Fibroblast of skin of scalp (primary cell): ENCODE results near the gene FGFBP2.

Source experiments
- DNase-seq: peaks from one replicate; pipeline ENCODE4 v3.0.0-alpha.2; 2013

The FGFBP2 gene

DNA sequence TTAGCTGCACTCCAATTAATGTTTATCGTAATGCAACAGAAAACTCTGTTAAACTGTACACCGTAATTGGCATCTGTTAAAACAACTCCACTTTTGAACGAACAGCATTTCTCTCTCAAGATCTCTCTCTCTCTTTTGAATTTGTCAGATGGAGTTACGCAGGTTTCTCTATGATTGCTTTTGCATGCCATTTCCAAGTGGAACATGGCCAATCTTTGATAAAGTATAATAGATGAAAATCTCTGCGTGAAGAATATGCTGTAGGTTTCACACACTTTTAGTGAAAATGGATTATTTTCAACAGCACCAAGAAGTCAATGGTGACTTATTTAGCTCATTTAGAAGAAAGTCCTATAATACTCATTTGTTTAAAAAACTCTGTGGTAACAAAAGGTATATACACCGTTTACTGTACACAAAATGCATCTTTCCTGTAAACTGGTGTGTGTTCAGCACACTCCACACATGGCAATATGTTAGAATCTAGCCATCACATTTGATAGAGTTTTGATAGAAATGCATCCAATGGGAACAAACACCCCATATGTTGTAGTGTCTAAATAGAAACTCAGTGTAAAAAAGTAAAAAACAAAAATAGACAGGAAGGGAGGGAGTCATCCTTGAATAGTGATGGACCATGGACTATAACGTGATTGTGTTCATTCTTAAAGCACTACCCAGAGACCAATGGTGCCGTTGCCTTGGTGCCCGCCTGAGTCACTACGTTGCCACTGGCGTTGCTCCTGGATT lies 5.8 kb upstream of the FGFBP2 start:
- no peak for DNase-seq

DNA sequence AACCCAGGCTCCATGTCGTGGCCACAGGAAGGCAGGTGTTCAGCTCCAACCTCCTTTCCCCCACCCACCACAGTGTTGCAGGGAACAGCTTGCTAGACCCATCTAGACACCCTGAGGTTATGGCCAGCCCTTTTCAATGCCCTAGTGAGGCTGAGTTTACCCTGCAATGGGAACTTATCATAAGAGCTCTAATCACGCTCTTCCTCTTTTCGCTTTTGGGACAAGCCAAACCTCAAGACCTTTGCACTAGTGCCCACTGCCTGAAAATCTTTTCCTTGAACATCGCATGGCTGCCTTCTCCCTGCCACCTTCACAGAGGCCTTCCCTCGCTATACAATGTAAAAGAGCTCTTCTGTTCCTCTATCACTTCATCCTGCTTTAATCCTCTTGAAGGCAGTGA lies 2.4 kb upstream of the FGFBP2 start:
- DNase-seq, result no peak

DNA sequence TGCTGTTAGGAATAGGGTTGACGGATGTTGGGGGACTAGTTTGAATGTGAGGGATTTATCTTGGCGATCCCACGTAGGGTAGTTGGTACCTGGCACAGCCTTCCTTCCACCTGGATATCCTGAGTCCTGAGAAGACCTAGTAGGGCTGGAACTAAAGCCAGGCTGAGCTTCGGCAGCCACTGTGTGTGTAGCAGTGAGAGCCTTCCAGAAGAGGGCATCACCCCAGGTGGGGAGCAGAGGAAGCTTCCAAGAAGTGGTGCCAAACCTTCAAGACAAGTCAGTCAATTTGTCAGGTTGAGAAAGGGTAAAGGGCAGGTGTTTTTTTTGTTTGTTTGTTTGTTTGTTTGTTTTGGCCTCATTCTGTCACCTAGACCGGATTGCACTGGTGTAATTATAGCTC lies 1.2 kb upstream of the FGFBP2 start:
- DNase-seq, result no peak

DNA sequence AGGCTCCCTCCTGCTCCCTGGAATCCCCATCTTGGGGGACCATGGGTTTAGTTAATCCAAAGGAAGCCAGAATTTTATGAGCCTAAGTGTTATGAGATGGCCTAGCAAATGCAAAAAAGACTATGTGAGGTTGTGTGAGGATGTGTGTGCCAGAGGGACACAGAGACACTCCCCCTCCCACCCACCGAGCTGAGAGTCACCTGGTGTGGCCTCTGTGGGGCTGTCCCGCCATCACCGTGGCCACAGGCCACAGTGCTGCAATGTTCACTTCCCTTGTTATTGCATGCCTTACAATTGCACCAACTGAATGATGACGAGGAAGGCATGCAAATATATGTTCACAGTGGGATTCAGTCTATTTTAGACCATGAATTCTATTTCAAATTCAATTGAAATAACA lies 601 bp upstream of the FGFBP2 start:
- DNase-seq, result no peak

DNA sequence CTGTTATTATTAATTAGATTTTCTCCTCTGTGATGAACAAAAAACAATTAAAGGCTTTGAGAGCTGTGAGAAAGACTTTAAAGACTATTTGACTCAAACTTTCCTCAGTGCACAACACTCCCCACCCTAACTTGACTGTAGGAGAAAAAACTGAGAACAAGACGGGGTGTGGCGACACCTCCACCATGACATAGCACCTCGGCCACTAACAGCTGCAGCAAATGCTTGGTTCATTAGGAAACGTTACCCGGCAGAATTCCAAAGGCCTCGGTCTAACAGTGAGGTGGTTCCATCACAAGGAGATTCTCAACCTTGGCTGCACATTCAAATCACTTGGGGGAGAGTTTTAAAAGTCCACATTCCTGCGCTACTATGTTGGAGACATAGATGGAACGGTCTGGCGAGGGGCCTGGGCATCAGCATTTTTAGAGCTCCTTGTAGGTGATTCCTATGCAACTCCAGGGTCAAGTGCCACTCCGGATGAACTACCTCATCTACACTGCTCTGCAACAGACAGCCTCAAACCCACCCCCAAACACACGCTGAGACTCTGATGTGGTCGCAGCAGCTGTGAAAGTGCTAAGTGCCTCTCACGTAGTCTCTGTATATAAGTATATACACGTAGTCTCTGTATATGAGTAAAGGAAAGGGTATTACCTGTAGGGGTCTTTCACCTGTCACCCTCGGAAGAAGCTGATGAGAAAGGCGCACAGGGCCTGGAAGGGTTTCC lies 1.0 kb downstream of the FGFBP2 start:
- no peak for DNase-seq

DNA sequence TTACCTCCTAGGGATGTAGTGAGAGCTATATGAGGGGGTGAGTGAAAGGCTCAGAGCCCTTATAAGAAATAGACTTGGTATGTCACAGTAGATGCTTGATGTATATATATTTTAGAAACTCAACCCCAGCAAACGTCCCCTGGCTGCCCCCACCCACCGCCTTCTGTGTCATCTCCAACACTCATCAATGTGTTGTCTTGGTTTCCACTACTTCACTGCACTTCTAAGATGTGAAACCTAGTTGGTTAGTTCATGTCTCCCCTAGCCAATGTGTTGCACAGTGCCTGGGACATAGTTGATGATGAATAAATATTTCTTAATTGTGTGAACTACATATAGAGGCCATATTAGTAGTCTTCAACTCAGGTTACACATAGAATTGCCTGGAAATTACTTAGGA lies 4.4 kb downstream of the FGFBP2 start:
- DNase-seq, result no peak

DNA sequence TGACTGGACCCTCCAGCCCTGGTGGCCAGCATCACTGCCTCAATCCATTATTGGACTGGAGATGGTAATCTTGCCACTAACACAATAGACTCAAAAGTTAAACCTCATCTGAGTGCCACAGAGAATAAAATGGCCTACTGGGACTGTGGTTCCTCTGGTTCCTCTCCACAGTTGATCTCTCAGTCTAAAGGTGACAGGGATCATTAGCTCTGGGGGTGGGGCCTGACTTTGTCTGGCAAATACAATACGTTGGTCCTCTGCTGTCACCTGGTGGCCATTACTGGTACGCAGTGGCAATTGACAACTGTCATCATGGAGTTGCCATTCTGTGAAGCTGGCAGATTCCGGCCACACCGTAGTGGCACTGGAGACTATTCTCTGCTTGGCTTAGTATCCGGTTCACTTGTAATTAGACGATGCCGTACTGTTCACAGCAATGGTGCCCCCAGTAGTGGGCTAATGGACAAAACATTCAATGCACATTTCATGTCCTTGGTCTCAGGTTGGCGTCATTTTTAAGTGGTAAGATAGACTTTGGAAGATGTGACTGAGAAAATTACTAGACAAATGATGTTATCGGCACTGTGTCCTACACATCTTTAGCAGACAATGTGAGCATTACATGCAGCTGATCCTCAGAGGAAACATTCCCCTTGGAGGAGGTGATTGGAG lies 6.7 kb downstream of the FGFBP2 start:
- DNase-seq, result peak; percentile 67

DNA sequence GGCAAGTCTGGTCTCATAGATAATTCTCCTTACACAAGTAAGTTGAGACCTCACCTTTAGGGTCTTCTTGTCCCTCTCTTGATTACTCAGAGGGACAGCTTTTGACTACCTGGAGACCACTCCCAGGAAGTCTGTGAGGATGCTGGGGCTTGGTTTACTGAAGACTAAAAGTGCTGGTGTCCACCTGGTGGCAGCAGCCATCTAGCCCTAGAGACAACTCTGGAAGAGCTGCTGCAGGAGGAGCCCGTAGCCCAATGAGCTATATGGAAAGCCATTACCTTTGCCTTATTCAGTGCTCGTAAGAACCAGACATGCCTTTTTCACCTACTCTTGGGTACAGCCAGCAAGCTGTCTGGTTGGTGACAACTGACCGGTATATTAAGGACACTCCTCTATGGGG lies 7.3 kb downstream of the FGFBP2 start:
- no peak for DNase-seq

DNA sequence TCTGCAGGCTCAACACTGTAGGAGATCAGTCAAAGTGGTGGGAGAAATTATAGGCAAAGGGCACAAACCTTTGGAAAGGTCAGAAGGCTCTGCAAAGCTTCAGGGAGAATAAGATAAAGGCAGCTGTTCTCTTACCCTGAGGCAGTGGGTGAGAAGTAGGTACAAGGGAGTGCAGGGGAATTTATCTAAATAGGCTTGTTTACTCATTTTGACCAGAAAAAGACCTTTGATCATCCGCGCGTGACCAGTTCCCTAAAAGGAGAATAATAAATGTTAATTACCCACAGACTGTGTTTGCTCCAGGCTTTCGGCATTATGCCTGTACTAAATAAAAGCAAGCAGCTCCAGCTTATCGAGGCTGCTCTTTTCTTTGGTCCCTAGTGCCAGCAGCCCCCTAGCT lies 9.3 kb downstream of the FGFBP2 start:
- no peak for DNase-seq

DNA sequence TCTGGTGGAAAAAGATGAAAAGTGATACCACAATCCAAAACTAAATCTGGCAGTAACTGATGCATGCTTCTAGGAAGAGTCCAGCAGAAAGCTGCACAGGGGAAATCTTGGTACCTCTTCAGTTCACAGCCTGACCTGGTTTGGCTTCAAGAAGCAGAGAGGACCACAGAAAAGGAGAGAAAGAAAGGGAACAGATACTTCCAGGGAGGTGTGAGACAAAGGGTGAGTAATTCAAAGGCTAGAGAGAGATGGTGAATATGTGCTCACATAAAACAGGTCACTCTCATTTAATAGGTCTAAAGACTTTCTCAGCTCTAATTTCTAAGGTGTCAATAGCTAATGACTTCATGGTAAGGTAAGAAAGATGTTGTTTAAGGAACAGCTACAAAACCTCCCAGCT lies 11.2 kb downstream of the FGFBP2 start:
- DNase-seq, result no peak

DNA sequence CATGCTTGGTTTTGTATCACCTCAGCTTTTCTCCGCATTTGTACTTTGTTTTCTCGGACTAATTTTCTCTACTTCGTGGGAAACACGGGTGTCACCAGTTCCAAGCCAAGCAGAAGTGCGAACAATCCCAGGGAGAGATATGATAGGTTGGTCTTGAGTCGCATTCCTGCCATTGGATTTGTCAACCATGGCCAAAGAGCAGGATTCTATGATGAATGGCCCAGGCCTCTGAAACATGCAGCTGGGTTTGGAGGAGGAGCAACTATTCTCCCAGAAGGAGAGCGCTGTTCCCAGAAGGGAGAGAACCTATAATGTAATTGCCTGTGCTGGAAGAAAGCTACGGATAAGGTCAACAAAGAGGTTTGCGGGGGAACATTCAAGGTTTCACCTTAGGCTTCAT lies 14.1 kb downstream of the FGFBP2 start:
- no peak for DNase-seq

DNA sequence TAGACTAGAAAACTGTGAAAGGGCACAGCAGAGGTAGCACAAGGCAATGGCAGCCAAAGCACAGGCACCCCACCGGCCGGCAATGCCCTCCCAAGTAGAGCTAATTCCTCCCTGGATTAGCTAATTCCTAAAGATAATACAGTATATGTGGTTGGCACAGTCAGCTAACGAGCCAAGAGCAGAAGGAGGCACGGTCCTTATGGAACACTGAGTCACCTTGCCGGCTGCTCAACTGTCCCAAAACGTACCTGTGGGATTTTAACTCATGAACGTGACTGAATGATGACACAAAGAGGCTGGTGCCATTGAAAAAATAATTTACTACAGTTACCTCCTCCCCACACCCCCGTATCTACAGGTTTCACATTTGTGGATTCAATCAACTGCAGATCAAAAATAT lies 15.3 kb downstream of the FGFBP2 start:
- DNase-seq, result no peak

DNA sequence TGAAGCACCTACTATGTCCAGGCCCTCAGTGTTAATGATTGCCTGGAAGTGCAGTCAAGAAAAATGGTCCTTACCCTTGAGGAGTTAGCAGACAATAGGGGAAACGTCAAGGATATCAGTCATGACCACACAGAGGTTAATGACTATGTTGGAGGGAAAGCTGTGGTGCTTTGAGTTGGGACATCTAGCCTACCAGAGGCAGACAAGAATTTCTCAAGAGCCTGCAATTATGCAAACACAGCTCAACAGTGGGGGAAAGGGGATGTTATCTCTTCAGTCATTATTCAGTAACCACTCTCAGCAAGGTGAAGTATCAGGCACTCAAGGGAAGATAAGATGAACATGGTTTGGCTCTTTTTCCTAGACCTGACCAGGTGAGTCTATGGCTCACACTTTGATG lies 17.5 kb downstream of the FGFBP2 start:
- no peak for DNase-seq

DNA sequence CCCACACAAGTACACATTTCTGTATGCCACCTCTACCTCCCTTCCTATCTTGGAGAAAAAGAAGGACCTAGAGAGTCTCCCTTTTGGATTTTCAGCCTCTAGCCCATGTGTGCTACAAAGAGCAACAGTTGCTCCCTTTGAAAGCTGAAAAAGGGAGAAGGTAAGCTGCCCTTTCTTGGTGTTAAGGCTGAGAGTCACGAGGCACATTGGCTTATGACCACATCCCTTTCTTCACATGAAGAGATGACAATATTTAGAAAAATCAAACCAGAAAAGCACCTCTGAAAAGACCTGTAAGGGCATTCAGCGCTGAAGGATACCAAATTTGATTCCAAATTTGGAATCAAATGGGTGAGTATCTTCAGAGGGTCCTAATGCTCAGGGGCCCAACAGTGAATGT lies 18.1 kb downstream of the FGFBP2 start:
- DNase-seq, result no peak

DNA sequence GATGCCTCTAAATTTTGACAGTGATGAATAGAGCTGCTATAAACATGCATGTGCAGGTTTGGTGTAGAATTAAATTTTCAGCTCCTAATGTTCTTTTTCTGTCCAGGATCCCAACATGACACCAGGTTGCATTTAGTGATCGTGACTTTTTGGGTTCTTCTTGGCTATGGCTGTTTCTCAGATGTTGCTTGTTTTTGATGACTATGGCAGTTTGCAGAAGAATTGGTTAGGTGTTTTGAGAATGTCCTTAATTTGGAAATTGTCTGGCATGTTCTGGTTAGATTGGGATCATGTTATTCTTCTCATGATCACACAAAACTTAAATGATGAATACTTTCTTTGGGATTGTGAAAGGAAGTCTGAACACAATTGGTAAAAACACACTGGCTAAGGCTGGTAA lies 20.7 kb downstream of the FGFBP2 start:
- no peak for DNase-seq

DNA sequence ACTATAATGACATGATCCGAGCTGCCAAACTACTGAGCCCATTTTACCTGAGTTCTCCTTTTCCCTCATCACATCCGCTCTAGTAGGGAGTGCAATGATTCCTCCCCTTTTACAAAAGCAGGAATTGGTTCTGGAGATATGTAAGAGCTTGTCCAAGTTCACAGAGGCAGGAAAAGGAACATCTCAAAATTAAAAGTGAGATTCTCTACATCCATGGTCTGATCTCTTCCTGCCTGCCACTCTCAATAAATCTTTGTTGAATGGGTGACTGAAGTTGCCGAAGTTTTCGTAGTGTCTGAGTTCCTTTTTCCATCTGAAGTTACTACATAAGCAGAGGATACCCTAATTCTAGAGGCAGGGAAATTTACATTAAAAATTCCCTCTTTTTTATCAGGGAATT lies 24.3 kb downstream of the FGFBP2 start, which contains the start of gene FGFBP1:
FGFBP1 (minus strand) TSS at position 101 of the 400 bp plus-strand sequence. CDS start 2,108 bp downstream, outside the sequence.
- DNase-seq, result no peak

DNA sequence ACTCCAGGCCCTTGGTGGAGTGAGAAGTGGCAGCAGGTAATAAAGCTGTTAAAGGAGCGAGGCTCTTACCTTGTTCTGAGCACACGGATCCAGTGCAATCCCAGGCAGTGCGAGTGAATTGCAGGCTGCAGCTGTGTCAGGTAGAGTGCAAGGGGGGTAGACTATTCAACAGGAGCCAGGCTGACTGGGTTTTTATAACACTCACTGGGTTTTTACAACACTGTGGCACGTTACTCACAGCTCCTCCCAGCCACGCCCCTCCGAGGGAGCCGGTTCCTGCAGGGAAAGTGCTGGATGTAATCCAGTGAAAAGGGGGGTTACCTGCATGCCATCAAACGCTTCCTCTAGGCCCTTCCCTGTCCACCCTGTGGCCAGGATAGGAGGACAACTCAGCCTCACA lies 24.8 kb downstream of the FGFBP2 start:
- no peak for DNase-seq

DNA sequence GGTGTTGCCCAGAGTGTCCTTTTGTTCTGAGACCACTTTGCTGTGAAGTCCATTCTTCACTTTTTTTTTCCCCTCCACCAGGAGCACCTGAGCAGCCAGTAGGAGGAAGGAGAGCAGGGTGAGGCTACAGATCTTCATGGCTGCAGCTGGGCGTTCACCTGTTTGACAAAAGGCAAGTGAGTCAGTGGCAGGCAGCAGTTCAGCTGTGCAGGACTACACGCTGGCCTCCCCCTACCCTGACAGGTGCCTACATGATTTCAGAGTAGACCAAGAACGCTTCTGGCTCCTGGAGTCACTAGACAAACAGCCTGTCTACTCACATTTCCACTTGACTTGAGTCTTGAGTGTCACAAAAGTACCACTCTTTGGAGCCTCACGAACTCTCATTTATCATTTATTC lies 26.5 kb downstream of the FGFBP2 start:
- no peak for DNase-seq

DNA sequence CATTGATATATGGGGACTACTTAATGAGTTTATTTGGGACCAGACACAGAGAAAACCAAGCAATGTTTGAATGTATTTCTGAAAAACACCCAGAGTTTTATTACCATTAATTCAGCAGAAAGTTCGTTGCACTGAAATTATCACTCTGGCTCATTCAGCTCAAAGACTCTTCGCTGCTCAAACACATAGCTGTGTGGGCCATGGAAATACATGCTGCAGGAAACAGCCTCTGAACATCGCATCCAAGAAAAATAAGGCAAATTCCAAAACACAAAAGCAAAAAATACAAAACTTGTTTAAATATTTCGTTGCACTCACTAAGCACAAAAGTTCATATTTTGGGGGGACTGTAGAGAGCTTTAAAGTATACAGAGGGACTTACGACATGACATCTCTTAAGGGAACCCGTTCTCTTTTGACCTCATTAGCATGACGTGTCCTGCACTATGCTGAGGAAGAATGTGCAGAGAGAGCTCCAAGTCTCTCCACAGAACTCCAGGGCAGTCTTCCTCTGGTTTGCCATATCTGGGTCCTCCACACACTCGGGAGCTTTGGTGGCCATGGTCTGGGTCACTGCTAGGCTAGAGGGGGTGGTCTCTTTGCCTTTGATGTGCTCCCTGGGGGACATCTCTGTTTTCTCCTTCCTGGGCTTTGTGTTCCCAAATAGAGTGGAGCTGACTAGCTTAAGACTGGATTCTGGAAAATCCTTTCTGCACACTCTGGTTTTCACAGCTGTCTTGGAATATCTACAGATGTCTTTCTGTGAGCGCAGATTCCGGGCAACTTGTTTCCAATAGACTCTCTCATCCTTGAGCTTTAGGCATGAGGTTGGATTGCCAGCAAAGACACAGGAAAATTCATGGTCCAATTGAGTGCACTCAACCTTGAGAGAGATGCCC lies 27.2 kb downstream of the FGFBP2 start:
- no peak for DNase-seq

DNA sequence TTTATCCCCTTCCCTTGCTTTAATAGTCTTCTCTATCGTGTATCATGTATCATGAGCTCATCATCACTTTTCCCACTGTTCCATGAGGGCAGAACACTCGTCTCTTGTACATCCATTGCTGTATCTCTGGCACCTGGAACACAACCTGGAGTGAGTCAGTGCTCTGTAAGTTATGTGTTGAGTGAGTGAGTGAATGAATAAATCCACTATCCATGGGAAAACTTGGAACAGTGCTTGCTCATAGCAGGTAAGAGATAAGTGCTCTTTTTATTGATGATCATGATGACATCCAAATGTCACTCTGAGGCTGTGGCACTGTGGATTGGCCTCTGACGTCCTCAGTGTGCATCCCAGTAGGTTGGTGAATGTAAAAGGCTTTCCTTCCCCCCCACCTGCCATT lies 28.7 kb downstream of the FGFBP2 start:
- no peak for DNase-seq

DNA sequence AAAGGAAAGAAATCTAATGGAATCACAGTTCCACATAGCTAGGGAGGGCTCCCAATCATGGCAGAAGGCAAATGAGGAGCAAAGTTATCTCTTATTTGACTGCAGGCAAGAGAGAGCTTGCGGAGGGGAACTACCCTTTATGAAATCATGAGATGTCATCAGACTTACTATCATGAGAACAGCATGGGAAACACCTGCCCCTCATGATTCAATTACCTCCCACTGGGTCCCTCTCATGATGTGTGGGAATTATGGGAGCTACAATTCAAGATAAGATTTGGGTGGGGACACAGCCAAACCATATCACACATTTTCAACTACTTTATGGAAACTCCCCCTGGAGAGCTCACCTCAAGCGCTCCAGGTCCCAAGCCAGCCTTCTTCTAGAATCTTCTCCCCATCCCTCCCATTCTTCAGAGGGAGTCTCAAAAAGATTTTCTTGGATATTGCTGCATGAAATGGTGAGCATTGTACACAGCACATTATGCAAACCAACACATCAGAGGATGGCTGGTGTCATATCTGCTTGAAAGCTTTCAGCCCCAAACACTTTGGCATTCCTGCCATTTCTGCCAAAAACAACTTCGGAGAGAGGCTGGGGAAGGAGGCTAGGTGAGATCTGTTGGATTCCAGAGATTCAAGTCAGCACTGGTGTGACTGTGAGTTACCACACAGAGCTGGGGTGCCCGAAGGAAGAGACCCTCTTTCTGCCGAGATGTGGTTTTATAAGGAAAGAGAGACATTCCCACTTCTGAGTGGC lies 31.3 kb downstream of the FGFBP2 start:
- no peak for DNase-seq

DNA sequence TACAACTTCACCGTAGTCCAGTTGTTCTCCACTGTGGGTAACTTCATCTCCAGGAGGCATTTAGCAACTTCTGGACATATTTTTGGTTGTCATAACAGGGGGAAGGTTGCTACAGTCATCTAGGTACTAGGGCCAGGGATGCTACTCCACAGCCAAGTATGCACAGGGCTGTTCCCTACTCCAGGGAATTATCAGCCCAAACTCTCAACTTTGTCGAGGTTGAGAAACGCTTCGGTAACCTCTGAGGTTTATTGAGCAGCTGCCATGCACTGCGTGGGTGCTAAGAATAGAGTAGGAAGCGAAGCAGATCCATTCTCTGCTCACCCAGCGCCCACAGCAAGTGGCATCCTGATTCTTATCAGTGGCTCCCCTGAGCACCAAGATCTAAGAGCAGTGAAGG lies 32.7 kb downstream of the FGFBP2 start:
- DNase-seq, result no peak
